Measurements from ENCODE around the gene ANKH. TPM values are rescaled to one million over a fixed set of nuclear protein-coding genes. Genes with fewer than 3 reads are reported as not detected.
A peak's percentile ranks its signal among the peaks of the same experiment; 100 is the strongest.

The ANKH gene
- polyA plus RNA-seq, 2 of the 4 experiments (the other 2 are of a cell fraction): 11.7 to 17.3 TPM

- CTCF ChIA-PET: no interaction called here
- ATAC-seq: no peak
- Histone ChIP-seq H3K4me1 (no peaks in the 10 kb centered on the region), H3K4me2 (no peak overlapping the region), H3K9me3 (no peaks in the 10 kb centered on the region), H3K27ac (no peak overlapping the region), H3K4me3 (no peak overlapping the region)
- no peak for DNase-seq (ENCODE audit: low read depth in 1 of 2, low spot score in 1 of 2)
- TF ChIP-seq HDAC2 (IDR thresholded peaks at IDR 0.05) (no peak), HOXA7 (CRISPR knock-in tag; IDR thresholded peaks at IDR 0.05) (no peak), ATOH8 (CRISPR knock-in tag; IDR thresholded peaks at IDR 0.05; ENCODE audit: low read depth) (no peak)
- FAIRE-seq: no peak
- 81% methylated on average over 4 of the region's 4 CpGs for WGBS (ENCODE audit: missing lambda C conversion rate)
- POLR2A ChIA-PET: no interaction called here
Measured at GRCh38 chr5:14783691-14784090, 87.9 kb downstream of the ANKH start.

- TF ChIP-seq HEYL (CRISPR knock-in tag; IDR thresholded peaks at IDR 0.05) (no peak), CEBPB (IDR thresholded peaks at IDR 0.05) (0 out of 4 replicates have a peak, but pooled peaks of 1 of the 2 experiments have one; percentile 10)
- no peaks in the 10 kb centered on the region for H3K9me3 ChIP-seq
- H3K4me2 ChIP-seq: no peak overlapping the region
- H3K4me1 ChIP-seq: peaks cover 4% of the 10 kb centered on the region; the same call in 1 of the 3 replicates
- ChIA-PET POLR2A (no interaction called here), CTCF (interaction anchor here (1.8 to 2.7 kb wide), 3 partner anchors 9 to 12 kb away, joined by 3 to 8 read pairs (median 7); no protein-coding TSS in a partner anchor)
- FAIRE-seq (no peak), DNase-seq (ENCODE audit: low read depth in 1 of 2, low spot score in 1 of 2) (no peak), ATAC-seq (no peak)
- H3K27ac ChIP-seq: no peak overlapping the region
- 92% methylated on average over 5 of the region's 5 CpGs for WGBS (ENCODE audit: missing lambda C conversion rate)
- H3K4me3 ChIP-seq: no peak overlapping the region
Measured at GRCh38 chr5:14782591-14782990, 89.0 kb downstream of the ANKH start.

- Histone ChIP-seq H3K4me1 (peaks cover 18% of the 10 kb centered on the region), H3K27ac (no peak overlapping the region), H3K4me2 (no peak overlapping the region), H3K4me3 (no peak overlapping the region), H3K9me3 (no peaks in the 10 kb centered on the region)
- CTCF ChIA-PET: interaction anchor here (1.0 to 2.7 kb wide), 5 partner anchors 9 to 90 kb away, joined by 3 to 8 read pairs (median 4); partner anchors contain the start of gene ANKH
- DNase-seq (ENCODE audit: low read depth in 1 of 2, low spot score in 1 of 2) (no peak), FAIRE-seq (no peak), ATAC-seq (no peak)
- TF ChIP-seq ZC3H11A (IDR thresholded peaks at IDR 0.05): no peak
- TF ChIP-seq FOXS1 (CRISPR knock-in tag; IDR thresholded peaks at IDR 0.05): no peak
- no peak for TF ChIP-seq NPAS2 (CRISPR knock-in tag; IDR thresholded peaks at IDR 0.05; ENCODE audit: borderline replicate concordance)
- TF ChIP-seq E2F6 (IDR thresholded peaks at IDR 0.05; ENCODE audit: borderline replicate concordance, low read depth): no peak
- no peak for TF ChIP-seq JUN (IDR thresholded peaks at IDR 0.05)
- TF ChIP-seq HMGXB4 (CRISPR knock-in tag; IDR thresholded peaks at IDR 0.05; ENCODE audit: borderline replicate concordance): no peak
- no peak for TF ChIP-seq HEYL (CRISPR knock-in tag; IDR thresholded peaks at IDR 0.05)
- TF ChIP-seq RCOR1 (IDR thresholded peaks at IDR 0.05; ENCODE audit: low read depth, low read length): no peak
- no peak for TF ChIP-seq FOSB (CRISPR knock-in tag; IDR thresholded peaks at IDR 0.05)
- POLR2A ChIA-PET: no interaction called here
- 93% methylated on average over 5 of the region's 5 CpGs for WGBS (ENCODE audit: missing lambda C conversion rate)
Measured at GRCh38 chr5:14781106-14781505, 90.5 kb downstream of the ANKH start.

GRCh38 chr5:14779975-14780374 lies 91.6 kb downstream of the ANKH start:
- POLR2A ChIA-PET: no interaction called here
- 95% methylated on average over 9 of the region's 9 CpGs for WGBS (ENCODE audit: missing lambda C conversion rate)
- no peak for TF ChIP-seq GATA3 (IDR thresholded peaks at IDR 0.05; ENCODE audit: borderline replicate concordance)
- TF ChIP-seq HES2 (IDR thresholded peaks at IDR 0.05): no peak
- no peak for TF ChIP-seq HDAC2 (IDR thresholded peaks at IDR 0.05)
- no peak for TF ChIP-seq PHF8 (IDR thresholded peaks at IDR 0.05; ENCODE audit: borderline replicate concordance, low read depth)
- no peak for TF ChIP-seq HOXB5 (CRISPR knock-in tag; IDR thresholded peaks at IDR 0.05)
- TF ChIP-seq NFE2L2 (conservative IDR thresholded peaks at IDR 0.05; ENCODE audit: low read length): no peak
- TF ChIP-seq MAZ (IDR thresholded peaks at IDR 0.05; ENCODE audit: borderline replicate concordance, low read depth, low read length): no peak
- no peak for TF ChIP-seq MYC (IDR thresholded peaks at IDR 0.05; ENCODE audit: borderline replicate concordance, low read length)
- TF ChIP-seq BHLHE40 (IDR thresholded peaks at IDR 0.05; ENCODE audit: low read depth, low read length): no peak
- H3K27ac ChIP-seq: no peak overlapping the region
- H3K4me2 ChIP-seq: no peak overlapping the region
- no peak for FAIRE-seq
- no peaks in the 10 kb centered on the region for H3K9me3 ChIP-seq
- no peak for ATAC-seq
- H3K4me3 ChIP-seq: no peak overlapping the region
- peaks cover 30% of the 10 kb centered on the region for H3K4me1 ChIP-seq
- no peak for DNase-seq (ENCODE audit: low read depth in 1 of 2, low spot score in 1 of 2)
- CTCF ChIA-PET: interaction anchor here (0.7 to 2.7 kb wide), 4 partner anchors 14 to 91 kb away, joined by 3 to 7 read pairs (median 4); partner anchors contain the start of gene ANKH
